GM19455 (cell line): ENCODE measurements around the gene NLRP1.

ENCODE experiments used
- ATAC-seq: cut with Tn5 transposase; IDR thresholded peaks from one replicate; pipeline ENCODE4 v1.9.1; 2021; ENCODE audit not compliant: unreplicated experiment

NLRP1 gene

GRCh38 chr17:5558815-5559785 is 25.2 kb downstream of the NLRP1 start:
- no peak for ATAC-seq

GRCh38 chr17:5557990-5558389 is 26.3 kb downstream of the NLRP1 start:
- ATAC-seq = no peak

GRCh38 chr17:5557485-5557884 is 26.8 kb downstream of the NLRP1 start:
- ATAC-seq = no peak

- ATAC-seq = no peak
Observed at GRCh38 chr17:5555254-5555653, 29.1 kb downstream of the NLRP1 start.

GRCh38 chr17:5553479-5553878 is 30.8 kb downstream of the NLRP1 start:
- ATAC-seq = no peak

- ATAC-seq = no peak
Observed at GRCh38 chr17:5552841-5553240, 31.5 kb downstream of the NLRP1 start.

DNA sequence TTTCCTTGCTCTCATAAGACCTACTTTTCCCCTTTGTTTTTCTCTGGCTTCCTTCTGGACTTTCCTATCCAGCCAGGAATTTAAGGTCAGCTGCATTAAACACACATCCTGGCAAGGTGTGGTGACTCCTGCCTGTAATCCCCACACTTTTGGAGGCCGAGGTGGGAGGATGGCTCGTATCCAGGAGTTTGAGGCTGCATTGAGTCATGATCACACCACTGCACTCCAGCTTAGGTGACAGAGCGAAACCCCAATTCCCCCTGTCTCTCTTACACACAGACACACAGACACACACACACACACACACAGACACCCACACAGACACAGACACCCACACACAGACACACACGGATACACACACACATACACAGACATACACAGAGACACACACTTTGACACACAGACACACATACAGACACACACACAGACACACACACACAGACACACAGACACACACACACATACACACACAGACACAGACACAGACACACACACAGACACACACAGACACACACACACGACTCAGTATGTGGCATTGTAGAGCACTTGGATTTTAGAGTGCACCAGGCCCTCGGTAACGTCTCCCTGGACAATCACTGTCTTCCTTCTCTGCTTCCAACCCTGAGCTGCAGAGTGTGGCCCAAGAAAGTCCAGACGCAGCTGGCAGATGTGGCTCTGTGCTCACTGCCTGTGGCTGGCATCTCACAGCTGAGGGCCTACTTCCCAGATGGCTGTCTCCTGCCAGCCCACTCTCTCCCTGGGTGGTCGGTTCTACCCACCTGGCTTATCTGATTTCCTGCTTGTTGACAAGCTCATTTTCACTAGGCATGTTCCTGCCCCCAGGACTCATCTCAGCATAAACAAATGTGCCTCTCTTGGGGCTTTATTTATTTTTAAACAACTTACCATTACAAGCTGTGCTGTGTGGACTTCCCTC is 39.0 kb downstream of the NLRP1 start:
- no peak for ATAC-seq

DNA sequence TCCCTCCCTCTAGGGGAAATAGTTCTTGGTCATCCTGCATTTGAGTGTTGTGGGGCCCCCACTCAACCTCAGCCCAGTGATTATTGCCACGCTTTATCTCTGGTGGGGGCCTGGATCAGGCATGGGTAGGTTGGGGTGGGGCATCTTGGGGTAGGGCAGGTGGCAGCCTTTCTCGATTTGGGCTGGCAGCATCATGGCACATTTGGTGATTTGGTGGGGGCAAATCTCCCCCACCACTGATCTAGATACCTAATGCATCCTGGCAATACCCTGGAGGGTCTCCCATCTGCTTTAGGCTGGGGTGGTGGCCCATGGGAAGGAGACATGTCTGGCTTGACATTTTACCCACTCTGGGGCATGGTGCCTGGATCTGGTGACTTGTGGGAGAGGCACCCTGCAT is 40.2 kb downstream of the NLRP1 start:
- ATAC-seq = no peak

GRCh38 chr17:5541610-5542202 is 42.6 kb downstream of the NLRP1 start:
- ATAC-seq = no peak

DNA sequence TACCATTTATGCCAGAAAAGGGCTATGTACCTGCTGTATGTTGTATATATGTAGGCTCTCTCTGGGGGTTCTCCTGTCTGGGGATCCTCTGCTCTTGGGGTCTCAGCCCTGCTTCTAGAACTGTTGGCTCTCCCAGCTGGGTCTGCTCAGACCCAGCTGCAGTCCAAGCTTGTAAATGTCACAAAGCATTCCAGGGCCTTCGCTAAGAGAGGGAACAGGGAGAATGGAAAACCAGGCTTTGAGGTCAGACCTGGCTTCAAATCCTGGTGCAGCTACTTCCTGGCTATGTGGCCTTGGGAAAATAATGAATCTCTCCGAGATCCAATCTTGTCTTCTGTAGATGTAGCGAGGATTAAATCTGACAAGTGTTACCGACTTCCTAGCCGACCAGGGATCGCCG is 44.0 kb downstream of the NLRP1 start:
- no peak for ATAC-seq

- no peak for ATAC-seq
Observed at GRCh38 chr17:5539286-5539685, 45.0 kb downstream of the NLRP1 start.

- no peak for ATAC-seq
Observed at GRCh38 chr17:5536866-5537650, 47.3 kb downstream of the NLRP1 start.

GRCh38 chr17:5535436-5535835 is 48.9 kb downstream of the NLRP1 start:
- ATAC-seq = no peak

DNA sequence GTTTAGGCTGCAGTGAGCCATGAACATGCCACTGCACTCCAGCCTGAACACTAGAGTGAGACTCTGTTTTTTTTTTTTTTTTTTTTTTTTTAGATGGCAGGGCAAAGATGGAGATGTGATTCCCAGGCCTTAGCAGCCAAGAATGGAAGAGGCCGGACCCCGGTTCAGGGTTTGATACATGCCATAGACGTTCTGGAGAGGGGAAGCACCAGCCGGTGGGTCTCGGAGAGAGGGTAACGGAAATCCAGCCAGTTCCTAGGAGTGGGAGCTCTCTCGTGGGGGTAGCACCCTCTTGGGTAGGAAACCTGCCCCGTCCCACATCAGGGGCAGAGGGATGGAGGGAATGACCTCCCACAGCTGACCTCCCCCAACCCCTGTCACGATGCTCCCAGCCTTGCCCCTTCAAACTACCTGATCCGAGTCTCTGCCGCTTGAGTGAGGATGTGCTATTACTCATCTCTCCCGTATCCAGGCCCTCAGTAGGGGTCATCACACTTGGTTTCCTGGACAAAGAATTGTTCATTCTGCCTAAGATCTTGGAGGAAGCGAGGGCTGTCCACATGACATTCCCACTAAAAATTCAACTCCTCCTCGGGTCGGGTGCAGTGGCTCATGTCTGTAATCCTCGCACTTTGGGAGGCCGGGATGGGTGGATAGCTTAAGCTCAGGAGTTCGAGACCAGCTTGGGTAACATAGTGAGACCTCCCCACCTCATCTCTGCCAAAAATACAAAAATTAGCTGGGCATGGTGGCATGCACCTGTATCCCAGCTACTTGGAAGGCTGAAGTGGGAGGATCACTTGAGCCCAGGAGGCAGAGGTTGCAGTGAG is 50.6 kb downstream of the NLRP1 start:
- ATAC-seq = no peak

DNA sequence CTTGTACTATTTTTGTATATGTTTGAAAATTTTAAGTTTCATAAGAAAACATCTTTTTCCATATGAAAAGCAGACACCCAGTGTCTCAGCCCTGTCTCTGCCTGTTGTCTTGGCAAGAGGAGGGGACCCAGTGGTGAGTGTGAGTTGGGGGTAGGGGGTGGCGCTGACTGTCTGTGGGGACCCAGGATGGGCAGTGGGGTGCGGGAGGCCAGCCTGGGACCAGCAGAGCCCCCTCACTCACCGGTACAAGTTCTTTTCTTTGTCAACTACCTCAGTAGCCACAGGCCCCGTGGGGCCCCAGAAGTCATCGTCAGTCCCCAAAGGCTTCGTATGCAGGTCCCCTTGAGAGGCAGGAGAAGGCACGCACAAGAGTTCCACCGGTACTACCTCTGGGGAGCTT is 51.7 kb downstream of the NLRP1 start:
- ATAC-seq = no peak

DNA sequence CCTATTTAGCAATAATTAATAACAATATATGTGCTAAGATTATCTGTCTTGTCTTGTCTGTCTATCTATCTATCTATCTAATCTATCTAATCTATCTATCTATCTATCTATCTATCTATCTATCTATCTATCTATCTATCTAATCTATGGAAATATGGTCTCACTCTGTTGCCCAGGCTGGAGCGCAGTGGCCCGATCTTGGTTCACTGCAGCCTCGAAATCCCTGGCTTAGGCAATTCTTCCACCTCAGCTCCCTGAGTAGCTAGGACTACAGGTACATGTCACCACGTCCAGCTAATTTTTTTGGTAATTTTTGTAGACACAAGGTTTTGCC is 53.3 kb downstream of the NLRP1 start:
- no peak for ATAC-seq

DNA sequence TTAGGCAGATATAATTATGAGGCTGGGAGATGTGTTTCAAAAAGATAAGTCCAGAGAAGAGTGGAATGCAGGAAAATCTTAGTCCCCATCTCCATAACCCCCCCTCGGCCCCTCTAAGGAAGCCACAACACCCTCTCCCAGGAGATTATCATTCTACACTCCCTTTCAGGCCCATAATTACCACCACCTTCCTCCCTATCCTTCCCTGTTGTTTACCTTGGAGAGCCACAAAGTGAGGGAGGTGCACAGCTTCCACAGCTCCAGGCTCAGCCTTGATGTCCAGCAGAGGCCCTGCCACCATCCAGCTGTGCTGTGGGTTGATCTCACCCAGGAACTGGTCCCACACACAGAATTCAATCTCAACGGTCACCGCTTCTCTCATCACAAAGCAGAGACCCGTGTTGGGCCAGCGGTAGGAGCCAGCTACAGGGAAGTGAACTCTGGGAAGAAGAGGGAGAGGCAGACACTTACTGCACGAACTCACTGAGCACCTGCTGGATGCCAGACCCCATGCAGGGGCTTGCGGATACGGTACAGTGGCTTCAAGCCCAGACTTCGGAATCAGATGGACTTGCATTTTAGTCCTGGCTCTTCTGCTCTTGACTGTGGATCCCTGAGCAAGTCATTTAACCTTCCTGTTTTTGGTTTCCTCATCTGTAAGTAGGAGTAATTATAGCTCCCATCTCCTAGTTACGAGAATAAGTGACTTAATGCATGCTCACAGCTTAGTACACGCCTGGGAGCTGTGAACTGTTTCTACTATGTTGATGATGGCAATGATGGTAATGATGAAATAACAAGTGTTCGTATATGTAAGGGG is 53.8 kb downstream of the NLRP1 start:
- no peak for ATAC-seq

DNA sequence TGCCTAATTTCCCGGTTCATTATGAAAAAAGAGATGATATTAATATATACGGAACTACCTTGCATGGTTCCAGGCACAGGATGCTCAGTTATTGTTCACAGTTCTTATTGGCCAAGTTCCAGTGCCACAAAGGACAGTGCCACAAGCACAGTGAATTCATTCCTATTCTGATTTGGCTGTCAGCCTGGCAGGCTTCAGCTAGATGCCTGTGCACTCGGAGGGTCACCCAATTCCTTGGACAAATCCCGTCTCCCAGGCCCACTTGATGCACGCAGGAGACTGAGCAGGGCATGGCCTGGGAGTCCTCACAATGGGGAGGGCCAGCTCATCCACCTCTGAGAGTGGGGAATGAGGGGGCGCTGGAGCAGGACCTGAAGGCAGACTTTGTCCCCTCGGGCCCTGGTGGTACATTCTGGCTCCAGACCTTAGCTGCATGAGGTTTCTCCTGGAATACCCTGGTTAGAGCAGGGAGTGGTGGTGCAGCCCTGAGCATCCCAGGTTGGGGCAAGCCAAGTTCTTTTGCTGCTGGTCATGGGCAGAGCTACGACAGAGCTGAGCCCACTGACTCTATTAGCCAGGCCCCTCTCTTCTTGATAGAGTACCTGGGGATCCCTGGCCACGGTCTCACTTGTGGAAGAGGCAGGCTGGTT is 56.6 kb downstream of the NLRP1 start:
- ATAC-seq = no peak
